IPS-18c (cell line): ENCODE measurements around the gene INPP4A.

ENCODE experiments used
- H3K4me3 ChIP-seq: 2 replicates; pipeline ENCODE4 v1.7.0; 2013; ENCODE audit warnings: low read depth, mild to moderate bottlenecking, low read length, moderate library complexity; ENCODE audit not compliant: insufficient read depth
- H3K9me3 ChIP-seq: one replicate; pipeline ENCODE4 v1.6.1; 2013; ENCODE audit warnings: mild to moderate bottlenecking, low read length, moderate library complexity; ENCODE audit not compliant: control insufficient read depth, insufficient read depth

Gene INPP4A

DNA sequence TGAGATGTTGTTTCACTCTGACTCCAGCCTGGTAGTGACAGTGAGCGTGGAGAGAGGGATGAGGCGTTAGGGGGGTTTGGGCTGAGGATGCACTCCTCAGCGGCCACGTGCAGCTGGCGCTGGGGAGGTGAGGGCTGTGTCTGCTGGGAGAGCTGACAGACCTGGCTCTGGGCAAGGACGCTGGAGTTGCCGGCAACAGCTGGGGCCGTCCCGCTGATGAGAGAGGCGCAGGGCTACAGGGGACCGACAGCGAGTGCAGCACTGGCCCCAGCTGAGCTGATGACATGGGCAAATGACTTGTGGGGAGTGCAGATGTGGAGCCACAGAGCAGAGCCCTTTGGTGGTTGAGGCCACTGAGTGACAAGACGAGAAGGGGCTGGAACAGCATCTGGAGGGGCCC lies 125.3 kb downstream of the INPP4A start:
- H3K9me3 ChIP-seq, result no peaks in the 10 kb centered on the region
- H3K4me3 ChIP-seq, result no peak overlapping the region

DNA sequence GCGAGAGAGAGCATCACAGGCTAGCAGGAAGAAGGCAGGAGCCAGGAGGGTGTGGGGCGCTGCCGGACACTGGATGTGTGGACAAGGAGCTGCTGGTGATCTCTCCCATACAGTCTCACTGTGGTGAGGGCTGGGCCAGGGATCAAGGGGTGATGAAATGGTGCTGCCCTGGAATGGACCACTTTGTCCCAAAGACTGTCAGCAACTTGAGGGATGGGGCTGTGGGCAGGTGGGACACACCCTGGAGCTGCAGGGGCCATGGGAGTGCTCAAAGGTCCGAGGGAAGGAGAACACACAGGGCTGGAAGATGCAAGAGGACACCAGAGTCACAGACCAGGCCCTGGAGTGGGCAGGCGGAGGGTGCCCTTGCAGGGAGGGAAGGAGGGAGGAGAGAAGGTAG lies 125.7 kb downstream of the INPP4A start:
- no peak overlapping the region for H3K4me3 ChIP-seq

DNA sequence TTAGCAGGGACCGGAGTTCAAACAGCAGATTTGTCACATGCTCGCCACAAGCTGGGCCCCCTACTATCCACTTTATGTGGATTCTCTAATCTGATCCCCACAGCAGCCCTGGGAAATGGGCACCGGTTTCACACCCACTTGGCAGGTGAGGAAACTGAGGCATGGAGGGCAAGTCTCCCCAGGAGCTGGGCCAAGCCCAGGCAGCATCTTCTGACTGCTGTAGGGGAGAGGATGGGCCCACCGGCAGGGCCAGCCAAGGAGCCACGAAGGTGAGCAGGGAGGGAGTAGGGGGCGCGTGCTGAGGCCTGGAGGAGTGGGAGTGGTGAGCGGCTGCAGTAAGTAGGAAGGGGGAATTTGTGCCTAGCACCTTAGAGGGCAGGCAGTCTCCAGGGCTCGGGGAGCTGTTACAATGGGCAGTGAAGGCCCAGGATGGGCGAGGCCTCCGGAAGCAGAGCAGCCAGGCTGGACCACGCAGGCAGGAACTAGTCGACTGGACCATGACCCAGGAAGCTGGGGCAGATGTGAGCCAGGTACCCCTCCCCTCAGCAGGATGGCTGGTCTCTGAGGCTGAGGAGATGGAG lies 126.6 kb downstream of the INPP4A start:
- Histone ChIP-seq H3K4me3 (no peak overlapping the region), H3K9me3 (no peaks in the 10 kb centered on the region)

More for the DNA sequence above, 125.7 kb downstream of the INPP4A start:
- H3K9me3 ChIP-seq, result no peaks in the 10 kb centered on the region

DNA sequence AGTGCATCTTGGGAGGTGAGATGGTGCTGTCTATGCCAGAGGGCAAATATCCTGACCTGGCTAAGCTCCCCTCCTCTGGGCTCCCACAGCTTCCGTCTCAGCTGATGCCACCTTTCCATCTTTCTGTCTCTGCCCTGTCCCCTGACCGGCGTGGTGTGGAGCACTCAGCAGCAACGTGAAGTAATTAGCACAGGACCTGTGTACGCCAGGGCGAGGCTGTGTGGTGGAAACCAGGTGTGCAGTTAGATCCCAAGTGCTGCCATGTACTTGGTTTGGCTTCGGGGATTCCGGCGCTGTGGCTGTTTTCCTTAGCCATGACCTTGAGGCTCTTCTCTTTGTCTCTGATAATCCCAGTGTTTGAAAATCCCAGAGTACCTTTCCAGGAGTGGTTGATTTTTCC lies 127.1 kb downstream of the INPP4A start:
- H3K4me3 ChIP-seq, result no peak overlapping the region

DNA sequence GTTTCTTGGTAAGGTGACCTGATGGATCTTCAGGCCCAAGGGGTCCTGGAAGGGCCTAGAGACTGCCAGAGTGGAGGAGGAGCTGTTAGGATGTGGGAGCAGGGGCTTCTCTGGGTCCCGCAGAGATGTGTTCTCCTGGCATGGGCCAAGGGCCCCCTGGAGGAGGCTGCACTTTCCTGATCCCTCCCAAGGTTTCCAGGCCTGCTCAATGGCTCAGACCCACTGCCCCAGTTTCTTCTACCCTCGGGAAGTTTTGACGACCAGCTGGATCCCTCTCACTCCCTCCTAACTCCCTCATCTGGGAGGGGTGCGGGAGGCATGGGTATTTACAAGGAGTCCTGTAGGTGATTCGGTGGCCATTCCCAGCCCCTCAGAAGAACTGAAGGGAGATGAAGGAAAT lies 127.6 kb downstream of the INPP4A start:
- no peaks in the 10 kb centered on the region for H3K9me3 ChIP-seq
- H3K4me3 ChIP-seq, result no peak overlapping the region

More for the DNA sequence above, 127.1 kb downstream of the INPP4A start:
- no peaks in the 10 kb centered on the region for H3K9me3 ChIP-seq

DNA sequence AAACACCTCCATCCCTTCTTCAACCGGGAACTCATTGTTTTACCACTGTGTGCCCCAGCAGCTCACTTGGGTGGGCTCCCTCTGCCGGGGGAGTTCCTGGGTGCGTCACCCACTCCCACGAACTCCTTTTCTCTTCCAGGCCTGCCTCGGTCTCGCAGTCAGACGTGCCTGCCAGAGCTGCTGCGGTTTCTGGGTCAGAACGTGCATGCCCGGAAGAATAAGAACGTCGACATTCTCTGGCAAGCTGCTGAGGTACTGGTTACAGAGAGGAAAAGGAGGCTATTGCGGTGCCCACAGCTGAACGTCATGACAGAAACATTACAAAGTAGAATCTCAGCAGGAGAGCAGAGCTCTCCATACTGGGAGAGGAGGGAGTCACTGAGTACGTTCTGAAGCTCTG lies 128.0 kb downstream of the INPP4A start:
- Histone ChIP-seq H3K9me3 (peaks cover 2% of the 10 kb centered on the region), H3K4me3 (no peak overlapping the region)

DNA sequence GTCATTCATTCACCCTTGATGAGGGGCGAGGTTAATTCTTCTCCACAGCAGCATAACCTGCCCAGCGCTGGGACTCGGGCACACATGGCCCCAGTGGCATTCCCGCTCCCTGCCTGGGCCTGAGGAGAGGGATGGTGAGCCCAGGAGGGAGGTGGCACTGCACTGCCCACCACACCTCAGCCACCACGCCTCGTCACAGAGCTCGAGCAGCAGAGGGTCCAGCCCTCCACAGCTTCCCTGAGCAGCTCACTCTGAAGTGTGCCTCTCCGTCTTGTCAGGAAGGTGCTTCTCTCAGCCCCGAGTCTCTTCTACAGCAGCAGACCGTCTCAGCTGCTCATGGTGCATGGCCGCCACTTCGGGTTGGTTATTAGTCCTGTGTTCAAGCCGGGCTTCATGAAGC lies 128.8 kb downstream of the INPP4A start:
- H3K9me3 ChIP-seq, result peaks cover 2% of the 10 kb centered on the region
- H3K4me3 ChIP-seq, result no peak overlapping the region

DNA sequence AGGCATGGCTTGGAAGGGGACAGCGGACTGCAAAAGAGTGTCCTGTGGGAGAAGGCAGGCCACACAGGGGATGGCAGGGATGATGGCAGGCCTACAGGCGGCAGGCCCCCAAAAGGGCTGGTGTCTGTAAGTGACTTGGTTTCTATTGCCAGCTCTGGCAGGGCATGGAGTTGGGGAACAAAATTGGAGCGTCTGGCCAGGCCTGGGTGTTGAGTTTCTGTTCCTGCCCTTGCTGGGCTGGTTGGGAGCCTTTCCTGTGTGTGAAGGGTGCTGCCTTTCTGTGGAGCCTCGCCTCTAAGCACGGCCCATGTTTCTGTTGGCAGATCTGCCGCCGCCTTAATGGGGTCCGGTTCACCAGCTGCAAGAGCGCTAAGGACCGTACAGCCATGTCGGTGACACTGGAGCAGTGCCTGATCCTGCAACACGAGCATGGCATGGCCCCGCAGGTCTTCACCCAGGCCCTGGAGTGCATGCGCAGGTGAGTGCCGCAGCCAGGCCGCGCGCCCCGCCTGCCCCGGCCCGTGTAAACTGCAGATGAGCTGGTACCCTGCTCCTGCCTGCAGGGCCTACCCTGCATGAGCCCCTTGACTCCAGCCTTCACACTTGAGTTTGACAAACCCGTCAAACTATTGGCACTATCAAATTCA lies 132.1 kb downstream of the INPP4A start:
- Histone ChIP-seq H3K9me3 (peaks cover 2% of the 10 kb centered on the region), H3K4me3 (no peak overlapping the region)

DNA sequence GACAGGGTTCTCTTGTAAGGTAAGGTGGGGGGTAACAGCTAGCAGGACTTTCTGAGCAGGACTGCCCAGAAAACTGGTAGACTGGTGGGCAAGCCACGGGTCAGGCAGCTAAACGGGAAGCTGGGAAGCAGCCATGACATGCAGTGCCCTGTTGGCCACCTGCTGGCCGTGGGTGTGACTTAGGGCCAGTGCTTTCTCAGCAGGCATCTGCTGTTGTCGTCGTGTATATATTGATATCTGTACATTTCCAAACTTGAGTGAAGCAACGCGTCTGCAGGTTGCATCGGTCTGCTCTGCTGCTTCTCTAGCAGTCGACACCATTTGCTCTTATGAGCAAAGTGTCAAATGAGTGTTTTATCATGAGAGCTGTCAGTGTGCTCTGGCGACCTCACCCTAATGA lies 132.7 kb downstream of the INPP4A start:
- Histone ChIP-seq H3K9me3 (peaks cover 2% of the 10 kb centered on the region), H3K4me3 (no peak overlapping the region)

DNA sequence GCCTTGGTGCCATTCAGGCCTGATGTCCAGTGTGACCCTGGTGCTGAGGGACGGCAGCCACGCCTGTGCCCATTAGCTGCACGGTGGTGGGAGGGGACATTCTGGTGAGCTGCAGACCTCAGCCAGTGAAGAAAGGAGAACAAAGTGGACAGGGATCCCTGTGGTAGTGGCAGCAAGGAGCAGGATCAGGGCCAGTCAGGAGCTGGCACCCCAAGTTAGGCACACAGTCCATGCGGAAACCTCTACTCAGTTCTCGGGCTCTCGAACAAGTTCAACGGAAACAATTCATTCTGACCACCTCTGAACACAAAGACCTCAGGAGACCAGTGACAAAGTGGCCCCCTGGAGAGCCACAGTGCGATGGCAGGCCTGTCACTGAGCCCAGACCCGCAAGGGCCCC lies 133.6 kb downstream of the INPP4A start:
- peaks cover 2% of the 10 kb centered on the region for H3K9me3 ChIP-seq
- H3K4me3 ChIP-seq, result no peak overlapping the region

DNA sequence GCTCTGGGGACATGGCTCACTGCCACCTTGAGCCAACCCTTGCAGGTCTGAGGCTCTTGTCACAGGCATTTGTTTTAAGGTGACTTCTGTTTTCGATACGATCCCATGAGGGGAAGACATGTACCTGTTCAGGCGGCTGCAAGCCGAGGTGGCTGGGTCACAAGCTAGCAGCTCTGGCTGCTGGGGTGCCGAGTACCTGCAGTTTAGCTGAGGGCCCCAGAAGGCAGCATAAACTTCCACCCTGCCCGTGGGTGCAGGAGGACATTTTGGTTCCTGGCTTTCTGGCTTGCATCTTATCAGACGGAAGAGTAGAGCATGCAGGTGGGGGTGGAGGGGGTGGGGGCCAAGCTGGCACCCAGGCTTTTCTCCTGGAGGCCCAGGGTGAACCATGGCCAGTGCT lies 135.3 kb downstream of the INPP4A start:
- Histone ChIP-seq H3K9me3 (peaks cover 2% of the 10 kb centered on the region), H3K4me3 (no peak overlapping the region)

DNA sequence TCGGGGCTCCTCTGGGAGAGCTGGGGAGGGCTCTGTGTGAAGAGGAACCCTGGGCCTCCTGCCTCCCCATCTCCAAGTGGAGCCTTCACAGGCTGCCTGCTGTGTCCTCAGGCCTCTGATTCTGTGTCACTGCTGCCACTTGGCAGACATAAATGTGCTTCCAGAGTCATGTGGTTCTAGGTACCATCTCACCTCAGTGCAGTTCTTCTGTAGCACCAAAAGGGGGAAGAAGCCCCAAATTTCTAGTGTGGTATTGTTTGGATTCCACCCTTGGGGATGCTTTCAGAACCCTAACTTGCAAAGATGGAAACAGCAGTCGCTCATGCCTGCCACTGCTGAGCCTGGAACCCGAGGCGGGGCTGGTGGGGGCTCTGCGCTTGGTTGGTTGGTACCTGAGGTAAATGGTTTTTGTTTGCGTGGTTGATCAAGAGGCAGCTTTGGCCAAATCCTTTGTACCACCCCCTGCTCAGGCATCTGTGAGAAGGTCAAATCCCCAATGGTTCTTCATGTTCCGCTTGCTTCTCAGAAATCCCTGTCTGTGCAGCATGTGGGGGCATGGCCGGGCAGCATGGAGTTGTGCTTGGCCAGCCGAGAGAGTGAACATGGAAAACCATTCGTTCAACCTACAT lies 136.1 kb downstream of the INPP4A start:
- Histone ChIP-seq H3K9me3 (peaks cover 2% of the 10 kb centered on the region), H3K4me3 (no peak overlapping the region)

DNA sequence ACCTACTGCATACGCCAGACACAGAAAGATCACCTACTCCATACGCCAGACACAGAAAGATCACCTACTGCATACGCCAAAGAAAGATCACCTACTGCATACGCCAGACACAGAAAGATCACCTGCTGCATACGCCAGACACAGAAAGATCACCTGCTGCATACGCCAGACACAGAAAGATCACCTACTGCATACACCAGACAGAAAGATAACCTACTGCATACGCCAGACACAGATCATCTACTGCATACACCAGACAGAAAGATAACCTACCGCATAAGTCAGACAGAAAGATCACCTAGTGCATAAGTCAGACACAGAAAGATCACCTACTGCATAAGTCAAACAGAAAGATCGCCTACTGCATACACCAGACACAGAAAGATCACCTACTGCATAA lies 137.9 kb downstream of the INPP4A start:
- Histone ChIP-seq H3K4me3 (no peak overlapping the region), H3K9me3 (no peaks in the 10 kb centered on the region)

DNA sequence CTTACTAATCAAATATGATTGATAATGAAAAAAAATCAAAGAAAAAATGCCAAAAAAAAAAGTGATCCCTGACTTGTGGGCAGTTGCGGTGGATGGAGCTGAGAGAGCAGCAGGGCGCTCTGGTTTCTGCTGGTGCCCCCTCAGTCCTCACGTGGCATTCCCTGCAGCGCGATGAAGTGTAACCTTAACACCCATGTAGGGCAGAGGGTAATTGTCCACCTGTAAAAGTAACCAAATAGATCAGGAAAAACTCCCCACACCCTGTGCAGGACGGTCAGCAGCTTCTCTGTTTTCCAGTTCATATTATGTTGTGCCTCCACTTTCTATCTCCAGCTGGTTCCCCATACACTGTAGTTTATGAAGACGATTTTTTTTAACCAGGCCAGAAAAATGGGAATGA lies 138.6 kb downstream of the INPP4A start:
- H3K4me3 ChIP-seq, result no peak overlapping the region
- no peaks in the 10 kb centered on the region for H3K9me3 ChIP-seq

DNA sequence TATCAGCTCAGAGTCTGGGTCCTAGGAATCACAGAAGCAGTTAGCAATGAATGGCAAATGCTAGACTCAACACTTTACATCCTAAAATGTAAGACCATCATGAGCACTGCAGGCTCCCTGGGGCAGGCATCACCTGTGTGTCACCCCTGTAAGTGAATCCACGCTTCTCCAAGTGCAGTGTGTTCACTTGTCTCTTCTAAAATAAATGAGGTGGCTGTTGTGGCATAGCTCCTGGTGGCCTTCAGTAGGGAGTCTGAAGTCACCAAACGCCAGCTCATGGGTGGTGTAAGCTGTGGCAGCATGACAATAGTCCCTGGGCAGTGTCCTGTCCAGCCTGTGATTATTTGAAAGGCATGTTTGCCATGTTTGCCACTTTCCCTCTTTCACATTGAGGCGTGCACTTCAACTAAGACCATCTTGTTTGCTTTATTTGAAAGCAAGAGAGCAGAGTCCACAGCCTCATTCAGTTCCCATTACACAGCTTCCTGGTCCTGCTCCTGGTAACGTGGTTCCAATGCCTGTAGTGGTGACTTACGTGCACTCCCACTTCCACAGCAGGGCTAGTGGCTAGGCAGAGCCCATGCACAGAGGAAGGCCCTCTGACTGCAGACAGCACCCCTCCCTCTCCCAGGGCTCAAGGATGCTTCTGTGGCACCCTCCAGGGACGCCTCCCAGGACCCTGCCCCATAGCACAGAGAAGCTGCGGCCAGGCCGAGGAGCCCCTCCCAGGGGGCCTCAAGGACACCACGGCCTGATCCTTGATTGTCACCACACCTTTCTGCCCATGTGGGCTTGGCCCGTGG lies 139.4 kb downstream of the INPP4A start:
- H3K9me3 ChIP-seq, result no peaks in the 10 kb centered on the region
- no peak overlapping the region for H3K4me3 ChIP-seq

DNA sequence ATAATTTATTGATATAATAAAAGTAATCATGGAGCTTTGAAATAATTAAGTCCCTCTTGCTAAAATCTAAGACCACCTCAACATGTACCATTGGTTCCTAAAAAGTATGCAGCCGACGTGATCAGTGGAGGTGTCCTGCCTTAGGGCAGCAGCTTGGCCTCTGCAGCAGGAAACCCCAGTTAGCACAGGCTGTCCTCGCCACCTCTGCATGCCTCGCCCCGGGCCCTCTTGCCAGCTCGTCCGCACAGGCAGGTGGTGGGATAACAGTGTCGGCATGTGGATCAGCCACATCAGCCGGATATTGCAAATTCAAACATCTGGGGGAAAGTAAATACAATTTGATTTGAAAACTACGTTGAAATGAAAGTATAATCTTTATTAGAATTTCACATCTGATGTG lies 140.7 kb downstream of the INPP4A start:
- Histone ChIP-seq H3K9me3 (no peaks in the 10 kb centered on the region), H3K4me3 (no peak overlapping the region)

DNA sequence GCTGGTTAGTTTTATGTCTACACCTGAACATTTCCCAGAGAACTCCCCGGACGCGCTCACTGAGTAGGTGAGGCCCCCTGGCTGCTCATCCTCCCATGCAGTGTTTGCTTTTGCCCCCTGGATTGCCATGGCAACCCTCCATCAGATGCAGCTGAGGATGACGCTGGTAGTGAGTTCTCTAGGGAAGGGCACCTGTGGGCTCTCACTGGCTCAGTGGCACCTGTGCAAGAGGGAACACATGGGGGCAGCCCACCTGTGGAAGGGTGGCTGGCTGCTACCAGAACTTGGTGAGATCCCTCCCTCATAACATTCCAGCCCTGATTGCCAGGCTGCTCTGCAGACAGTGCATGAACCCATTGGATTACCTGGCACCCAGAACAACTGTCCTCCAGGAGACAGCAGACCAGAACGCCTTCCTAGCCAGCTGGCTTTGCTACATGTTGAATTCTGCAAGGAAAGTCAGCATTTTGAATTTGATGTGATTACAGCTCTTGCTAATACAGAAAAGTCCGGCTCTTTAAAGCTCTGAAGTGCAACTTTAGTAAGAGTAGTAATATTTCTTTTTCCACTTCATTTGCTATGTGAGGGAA lies 142.0 kb downstream of the INPP4A start:
- no peaks in the 10 kb centered on the region for H3K9me3 ChIP-seq
- H3K4me3 ChIP-seq, result no peak overlapping the region
